ENCODE results near the gene FOXS1. TPM values are rescaled to one million over a fixed set of nuclear protein-coding genes. Genes with fewer than 3 reads are reported as not detected.

The FOXS1 gene
- total and polyA plus RNA-seq, 2 donors from 2014 or later = 2.1 to 9.8 TPM

GRCh38 chr20:31839782-31840487 lies 5.5 kb downstream of the FOXS1 start:
- no peak for FAIRE-seq
- H3K4me1 ChIP-seq (ENCODE audit: control insufficient read depth in 2 of 3, insufficient read depth in 2 of 3, low read depth in 1 of 3, low read length in 3 of 3) = peaks cover 0 to 36% (median 6%) of the 10 kb centered on the region in 3 donors
- H3K27ac ChIP-seq (ENCODE audit: low read depth in 2 of 2, low read length in 2 of 2) = no peak overlapping the region
- no peaks in the 10 kb centered on the region for H3K27me3 ChIP-seq (ENCODE audit: control insufficient read depth, insufficient read depth, low read length)
- intact Hi-C loops (cut with DNase I) = no loop called here
- no peak overlapping the region for H3K4me3 ChIP-seq (ENCODE audit: low read length in 3 of 3)
- DNase-seq = no peak
- H3K36me3 ChIP-seq (ENCODE audit: control insufficient read depth in 2 of 3, insufficient read depth in 3 of 3, low read length in 3 of 3) = no peaks in the 10 kb centered on the region
- no peaks in the 10 kb centered on the region for H3K9me3 ChIP-seq (ENCODE audit: control insufficient read depth in 2 of 3, insufficient read depth in 1 of 3, low read length in 3 of 3)
- H3K9ac ChIP-seq (ENCODE audit: low read length in 3 of 3) = no peak overlapping the region
- TF ChIP-seq CTCF (IDR thresholded peaks at IDR 0.05; ENCODE audit: borderline replicate concordance, extremely low read depth, insufficient read depth) = no peak

GRCh38 chr20:31838646-31839292 lies 6.6 kb downstream of the FOXS1 start:
- intact Hi-C loops (cut with DNase I) = no loop called here

GRCh38 chr20:31837896-31838397 lies 7.5 kb downstream of the FOXS1 start:
- FAIRE-seq = no peak
- H3K4me3 ChIP-seq (ENCODE audit: low read length in 3 of 3) = no peak overlapping the region
- H3K9me3 ChIP-seq (ENCODE audit: control insufficient read depth in 2 of 3, insufficient read depth in 1 of 3, low read length in 3 of 3) = no peaks in the 10 kb centered on the region
- no peaks in the 10 kb centered on the region for H3K27me3 ChIP-seq (ENCODE audit: control insufficient read depth, insufficient read depth, low read length)
- no peak overlapping the region for H3K9ac ChIP-seq (ENCODE audit: low read length in 3 of 3)
- H3K27ac ChIP-seq (ENCODE audit: low read depth in 2 of 2, low read length in 2 of 2) = peak overlapping the region; percentile 48 to 53
- DNase-seq = no peak
- H3K36me3 ChIP-seq (ENCODE audit: control insufficient read depth in 2 of 3, insufficient read depth in 3 of 3, low read length in 3 of 3) = no peaks in the 10 kb centered on the region
- intact Hi-C loops (cut with DNase I) = no loop called here
- peaks cover 0 to 30% (median 6%) of the 10 kb centered on the region in 3 donors for H3K4me1 ChIP-seq (ENCODE audit: control insufficient read depth in 2 of 3, insufficient read depth in 2 of 3, low read depth in 1 of 3, low read length in 3 of 3)
- no peak for TF ChIP-seq CTCF (IDR thresholded peaks at IDR 0.05; ENCODE audit: borderline replicate concordance, extremely low read depth, insufficient read depth)

More at GRCh38 chr20:31838646-31839292, 6.6 kb downstream of the FOXS1 start:
- Histone ChIP-seq H3K4me1 (ENCODE audit: control insufficient read depth in 2 of 3, insufficient read depth in 2 of 3, low read depth in 1 of 3, low read length in 3 of 3) (peaks cover 0 to 36% (median 6%) of the 10 kb centered on the region in 3 donors), H3K36me3 (ENCODE audit: control insufficient read depth in 2 of 3, insufficient read depth in 3 of 3, low read length in 3 of 3) (no peaks in the 10 kb centered on the region), H3K9me3 (ENCODE audit: control insufficient read depth in 2 of 3, insufficient read depth in 1 of 3, low read length in 3 of 3) (no peaks in the 10 kb centered on the region), H3K9ac (ENCODE audit: low read length in 3 of 3) (no peak overlapping the region), H3K4me3 (ENCODE audit: low read length in 3 of 3) (no peak overlapping the region), H3K27me3 (ENCODE audit: control insufficient read depth, insufficient read depth, low read length) (no peaks in the 10 kb centered on the region), H3K27ac (ENCODE audit: low read depth in 2 of 2, low read length in 2 of 2) (no peak overlapping the region)
- DNase-seq (no peak), FAIRE-seq (no peak)
- no peak for TF ChIP-seq CTCF (IDR thresholded peaks at IDR 0.05; ENCODE audit: borderline replicate concordance, extremely low read depth, insufficient read depth)
